Stimulated activated naive CD4-positive, alpha-beta T cell treated with Interleukin-2 at 50 U/mL for 16 hours (primary cell): ENCODE data around the gene PIK3CD.
"Not testable (repeated sequence)": the region's sequence is repeated elsewhere in the genome, so short reads cannot be mapped to it uniquely, and the experiment has no call there.

Experiments
- DNase-seq: peaks from one replicate; lab custom pipeline; 2025; lab: John Stamatoyannopoulos, UW

The PIK3CD gene

GRCh38 chr1:9621032-9621431 lies 30.5 kb upstream of the PIK3CD start:
- DNase-seq = no peak

DNA sequence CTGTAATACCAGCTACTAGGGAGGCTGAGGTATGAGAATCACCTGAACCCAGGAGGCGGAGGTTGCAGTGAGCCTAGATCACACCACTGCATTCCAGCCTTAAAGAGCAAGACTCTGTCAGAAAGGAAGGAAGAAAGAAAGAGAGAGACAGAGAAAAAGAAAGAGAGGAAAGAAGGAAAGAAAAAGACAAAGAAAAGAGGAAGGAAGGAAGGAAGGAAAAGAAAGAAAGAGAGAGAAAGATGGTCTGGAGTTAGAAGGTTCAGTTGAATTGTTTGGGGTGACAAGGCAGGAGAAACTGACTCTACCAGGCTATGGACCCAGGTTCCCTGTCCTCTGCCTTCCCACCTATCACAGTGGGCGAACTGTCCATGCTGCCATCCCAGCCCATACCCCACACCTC lies 27.4 kb upstream of the PIK3CD start:
- DNase-seq = no peak

GRCh38 chr1:9625030-9625429 lies 26.5 kb upstream of the PIK3CD start:
- DNase-seq = not testable (repeated sequence)

DNA sequence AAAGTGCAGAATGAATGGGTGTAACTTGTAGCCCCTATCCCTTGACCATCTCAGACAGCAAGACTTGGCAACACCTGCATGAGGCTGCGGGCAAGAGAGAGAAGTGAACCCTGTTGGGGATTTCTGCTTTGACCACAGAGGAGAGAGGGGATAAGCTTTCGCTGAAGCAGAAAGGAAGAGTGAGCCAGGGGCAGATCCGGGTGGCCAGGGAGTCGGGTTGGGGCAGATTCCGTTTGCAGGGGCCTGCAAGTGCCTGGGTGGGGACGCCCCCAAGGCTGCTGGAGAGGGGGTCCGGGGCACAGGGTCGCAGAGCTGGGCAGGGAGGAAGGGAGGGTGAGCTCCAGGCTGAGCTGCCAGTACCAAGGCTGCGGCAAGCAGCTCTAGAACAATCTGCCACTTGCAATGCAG lies 25.3 kb upstream of the PIK3CD start:
- DNase-seq = no peak

GRCh38 chr1:9628541-9629444 lies 22.7 kb upstream of the PIK3CD start:
- DNase-seq = peak; percentile 64

DNA sequence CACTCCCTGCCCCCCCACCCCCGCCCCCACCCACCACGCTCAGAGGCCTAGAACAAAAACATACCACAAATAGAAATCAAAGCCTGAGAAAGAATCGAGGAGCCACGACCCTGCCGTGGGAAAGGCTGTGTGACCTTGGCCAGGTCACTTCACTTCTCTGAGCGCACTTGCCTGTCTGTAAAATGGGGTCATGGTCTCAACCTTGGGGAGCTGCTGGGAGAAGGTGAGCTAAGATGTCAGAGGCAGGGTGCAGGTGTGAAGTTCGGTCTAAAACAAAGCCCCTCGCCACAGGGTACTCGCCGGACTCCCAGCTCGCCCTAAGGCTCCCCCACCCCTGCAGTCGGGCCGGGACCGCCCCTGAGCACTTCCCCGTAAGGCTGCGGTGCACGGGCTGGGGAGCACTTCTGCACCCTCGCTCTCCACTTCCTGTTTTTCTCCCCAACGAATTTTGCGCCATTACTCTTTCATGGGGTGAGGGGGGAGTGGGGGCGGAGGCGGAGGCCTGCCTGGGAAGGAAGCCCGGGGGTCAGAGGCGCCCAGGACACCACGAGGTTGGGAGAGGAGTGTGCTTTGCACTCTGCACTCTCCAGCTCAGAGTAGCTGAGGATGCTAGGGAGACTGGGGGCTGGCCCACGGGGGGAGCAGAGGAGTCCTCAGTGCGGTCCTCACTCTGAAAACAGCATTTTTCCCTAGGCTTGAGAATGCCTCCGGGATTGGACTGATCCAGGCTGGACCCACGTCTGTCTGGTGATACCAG lies 21.9 kb upstream of the PIK3CD start:
- peak; percentile 63 for DNase-seq

DNA sequence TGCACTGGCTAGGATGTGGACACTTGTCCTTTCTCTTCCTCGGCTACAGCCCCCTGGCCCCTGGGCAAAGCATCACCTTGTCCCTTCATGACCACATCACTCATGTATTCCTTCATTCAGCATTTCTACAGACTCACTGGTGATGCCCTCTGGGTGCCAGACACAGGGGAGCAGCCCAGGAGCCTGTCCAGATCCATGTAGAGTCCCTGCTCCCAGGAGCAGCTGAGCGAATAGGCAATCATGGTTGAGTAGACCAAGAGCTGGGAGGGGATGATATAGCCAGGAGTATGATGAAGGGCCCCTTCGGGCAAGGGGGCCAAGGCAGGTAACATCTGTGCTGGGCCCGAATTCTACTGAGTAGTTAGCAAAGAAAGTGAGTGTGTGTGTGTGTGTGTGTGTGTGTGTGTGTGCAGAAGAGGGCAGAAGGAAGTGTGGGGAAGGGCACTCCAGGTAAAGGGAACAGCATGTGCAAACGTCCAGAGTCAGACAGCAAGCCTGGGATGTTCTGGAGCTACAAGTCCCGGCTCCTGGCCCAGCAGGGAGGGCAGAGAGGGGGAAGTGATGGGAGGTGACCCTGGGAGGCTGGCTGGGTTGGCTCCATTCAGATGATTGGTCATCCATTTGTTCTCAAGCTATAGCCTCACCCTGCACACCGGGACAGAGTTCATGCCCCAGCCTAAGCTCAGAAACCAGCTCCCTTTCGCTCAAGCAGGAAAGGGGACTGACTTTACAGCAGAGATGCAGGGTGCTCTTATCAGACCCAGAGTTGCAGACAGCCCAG lies 21.0 kb upstream of the PIK3CD start:
- no peak for DNase-seq

DNA sequence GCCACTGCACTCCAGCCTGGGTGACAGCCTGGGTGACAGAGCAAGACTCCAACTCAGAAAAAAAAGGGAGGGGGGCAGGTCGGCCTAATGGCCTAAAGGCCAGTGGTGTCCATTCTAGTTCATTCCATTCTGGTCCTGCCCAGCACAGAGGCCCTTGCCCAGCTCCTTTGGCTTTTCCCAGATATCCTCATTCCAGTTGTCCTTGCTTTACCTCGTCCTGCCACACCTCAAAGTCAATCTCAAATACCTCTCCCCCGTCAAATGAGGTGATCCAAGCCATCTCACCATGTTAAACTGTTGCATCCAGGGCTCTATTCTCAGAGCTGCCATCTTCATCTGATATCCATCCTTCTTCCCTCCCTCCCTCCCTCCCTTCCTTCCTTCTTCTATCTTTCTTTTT lies 19.9 kb upstream of the PIK3CD start:
- no peak for DNase-seq

- DNase-seq = no peak
Measured at GRCh38 chr1:9633493-9633892, 18.0 kb upstream of the PIK3CD start.

- DNase-seq = no peak
Measured at GRCh38 chr1:9634582-9634981, 16.9 kb upstream of the PIK3CD start.

DNA sequence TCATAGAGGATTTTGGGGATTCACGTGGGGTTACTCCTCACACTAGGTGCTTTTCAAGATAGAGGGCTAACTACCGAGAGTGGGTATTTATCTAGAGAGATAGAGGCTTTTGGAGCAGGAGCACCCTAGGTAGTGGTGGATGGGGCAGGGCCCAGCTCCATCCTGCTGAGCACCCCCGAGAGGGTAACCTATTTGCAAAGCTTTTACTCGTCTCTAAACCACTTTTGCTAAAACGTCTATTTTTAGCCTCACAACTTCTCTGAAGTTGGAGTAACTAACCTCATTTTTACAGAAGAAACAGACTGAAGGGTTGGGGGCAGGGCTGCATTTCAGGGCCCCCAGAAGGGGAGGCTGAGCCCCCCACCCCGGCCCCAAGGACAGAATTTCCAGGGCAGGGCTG lies 12.3 kb upstream of the PIK3CD start:
- no peak for DNase-seq

- DNase-seq = peak; percentile 19
Measured at GRCh38 chr1:9643351-9644256, 7.9 kb upstream of the PIK3CD start.

GRCh38 chr1:9646037-9646436 lies 5.5 kb upstream of the PIK3CD start:
- DNase-seq = no peak

DNA sequence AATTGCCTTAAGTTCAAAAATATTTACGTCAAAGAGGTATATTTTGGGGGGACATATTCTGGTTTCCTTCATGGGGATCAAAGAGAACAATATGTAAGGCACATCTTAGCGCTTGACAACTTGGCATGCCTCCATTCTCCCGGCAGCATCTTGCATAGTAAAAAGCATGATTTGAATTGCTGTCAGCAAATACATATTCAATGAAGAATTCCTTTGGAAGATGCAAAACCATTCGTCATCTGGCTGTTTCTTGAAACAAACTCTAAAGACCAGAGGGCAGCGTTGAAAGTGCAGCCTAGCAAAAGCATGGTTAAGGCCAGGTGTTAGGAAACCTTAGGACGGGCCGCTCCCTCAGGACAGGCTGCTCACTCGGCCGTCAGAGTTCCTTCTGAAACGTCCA lies 3.4 kb upstream of the PIK3CD start:
- DNase-seq = no peak

DNA sequence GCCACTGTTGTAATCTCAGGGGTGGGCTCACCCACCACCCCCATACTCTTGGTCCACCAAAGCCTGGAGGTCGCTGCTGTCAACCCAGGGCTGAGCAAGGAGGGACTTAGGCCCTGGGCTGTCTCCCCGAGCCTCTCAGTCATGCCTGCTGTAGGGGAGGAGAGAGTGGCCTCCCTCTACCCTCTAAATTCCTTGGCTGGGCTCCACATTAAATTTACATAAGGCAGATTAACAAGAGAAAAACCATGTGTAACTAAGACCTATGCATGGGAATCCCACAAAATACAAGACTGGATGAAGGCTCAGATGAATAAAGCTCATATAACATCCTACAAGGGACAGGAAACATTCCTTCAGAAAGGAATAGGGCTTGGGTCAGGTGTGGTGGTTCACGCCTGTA lies 1.8 kb upstream of the PIK3CD start:
- no peak for DNase-seq

- DNase-seq = no peak
Measured at GRCh38 chr1:9651220-9651564, 339 bp upstream of the PIK3CD start.

GRCh38 chr1:9652379-9653209 lies 1.1 kb downstream of the PIK3CD start:
- DNase-seq = peak; percentile 58

- DNase-seq = no peak
Measured at GRCh38 chr1:9653210-9653490, 1.6 kb downstream of the PIK3CD start.

DNA sequence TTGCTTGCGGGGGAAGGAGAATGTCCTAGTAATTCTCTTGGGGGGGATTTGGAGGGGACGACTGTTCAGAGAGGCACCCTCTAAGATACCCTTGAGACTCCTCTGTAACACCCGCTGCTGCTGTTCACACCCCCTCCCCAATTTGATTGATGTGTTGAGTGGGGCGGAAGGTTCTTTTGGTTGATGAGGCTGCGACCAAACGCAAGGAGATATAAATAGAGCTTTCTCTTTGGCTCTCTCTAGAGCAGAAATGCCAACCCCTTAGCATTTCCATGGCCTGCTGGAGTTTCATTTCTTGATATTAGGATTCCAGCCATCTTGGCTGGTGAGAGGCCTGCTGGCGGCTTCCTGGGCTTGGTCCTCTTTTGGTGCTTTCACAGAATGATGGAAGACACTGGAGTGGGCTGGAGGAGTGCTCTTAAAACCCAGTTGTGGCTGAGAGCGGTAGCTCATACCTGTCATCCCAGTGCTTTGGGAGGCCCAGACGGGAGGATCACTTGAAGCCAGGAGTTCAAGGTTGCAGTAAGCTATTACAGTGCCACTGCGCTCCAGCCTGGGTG lies 2.0 kb downstream of the PIK3CD start:
- DNase-seq = peak; percentile 39

GRCh38 chr1:9654051-9654833 lies 2.7 kb downstream of the PIK3CD start:
- no peak for DNase-seq
